ENCODE results near the gene PDE8A. TPM values are rescaled to one million over a fixed set of nuclear protein-coding genes. Genes with fewer than 3 reads are reported as not detected.
"Not testable (repeated sequence)": the region's sequence is repeated elsewhere in the genome, so short reads cannot be mapped to it uniquely, and the experiment has no call there.

Gene PDE8A
- total RNA-seq, 2 donors from 2014 or later, result 34.2 to 50.1 TPM

DNA sequence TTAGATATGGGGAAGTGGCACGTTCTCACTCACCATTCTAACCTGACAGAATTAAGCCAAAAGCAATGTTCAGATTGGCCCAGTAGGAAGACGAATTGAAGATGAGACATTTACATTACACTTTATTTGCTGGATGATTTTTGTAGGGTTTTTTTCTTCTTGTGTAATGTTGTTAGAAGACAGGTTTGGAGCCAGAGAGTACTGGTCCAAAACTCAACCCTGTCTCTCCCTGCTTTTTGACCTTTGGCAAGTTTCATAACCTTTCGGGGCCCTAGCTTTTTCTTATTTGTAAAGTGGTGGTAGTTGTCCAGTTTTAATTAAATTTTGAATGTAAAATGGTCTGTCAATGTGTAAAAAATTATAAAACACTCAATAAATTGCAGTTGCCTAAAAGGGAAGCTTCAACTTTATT, 29.5 kb downstream of the PDE8A start:
- 20 to 40% methylated on average over 3 of the region's 3 CpGs for WGBS, 2 donors
- no peaks in the 10 kb centered on the region for H3K36me3 ChIP-seq (replicated peaks in 1 of 2; ENCODE audit: insufficient read depth in 1 of 2, low read depth in 2 of 2)
- intact Hi-C loops (cut with DNase I), result no loop called here
- H3K27ac ChIP-seq, result peak overlapping the region in 3 of 4 donors; percentile 22 to 65 (median 51)
- no peak for DNase-seq
- ATAC-seq, result peak; percentile 7
- peaks cover 48% of the 10 kb centered on the region for H3K4me1 ChIP-seq
- H3K27me3 ChIP-seq, result no peaks in the 10 kb centered on the region
- TF ChIP-seq, protein P1, sequence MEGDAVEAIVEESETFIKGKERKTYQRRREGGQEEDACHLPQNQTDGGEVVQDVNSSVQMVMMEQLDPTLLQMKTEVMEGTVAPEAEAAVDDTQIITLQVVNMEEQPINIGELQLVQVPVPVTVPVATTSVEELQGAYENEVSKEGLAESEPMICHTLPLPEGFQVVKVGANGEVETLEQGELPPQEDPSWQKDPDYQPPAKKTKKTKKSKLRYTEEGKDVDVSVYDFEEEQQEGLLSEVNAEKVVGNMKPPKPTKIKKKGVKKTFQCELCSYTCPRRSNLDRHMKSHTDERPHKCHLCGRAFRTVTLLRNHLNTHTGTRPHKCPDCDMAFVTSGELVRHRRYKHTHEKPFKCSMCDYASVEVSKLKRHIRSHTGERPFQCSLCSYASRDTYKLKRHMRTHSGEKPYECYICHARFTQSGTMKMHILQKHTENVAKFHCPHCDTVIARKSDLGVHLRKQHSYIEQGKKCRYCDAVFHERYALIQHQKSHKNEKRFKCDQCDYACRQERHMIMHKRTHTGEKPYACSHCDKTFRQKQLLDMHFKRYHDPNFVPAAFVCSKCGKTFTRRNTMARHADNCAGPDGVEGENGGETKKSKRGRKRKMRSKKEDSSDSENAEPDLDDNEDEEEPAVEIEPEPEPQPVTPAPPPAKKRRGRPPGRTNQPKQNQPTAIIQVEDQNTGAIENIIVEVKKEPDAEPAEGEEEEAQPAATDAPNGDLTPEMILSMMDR (IDR thresholded peaks at IDR 0.05), result no peak
- no peak for TF ChIP-seq POLR2A (IDR thresholded peaks at IDR 0.05)
- no peaks in the 10 kb centered on the region for H3K9me3 ChIP-seq
- no peak overlapping the region for H3K4me3 ChIP-seq

DNA sequence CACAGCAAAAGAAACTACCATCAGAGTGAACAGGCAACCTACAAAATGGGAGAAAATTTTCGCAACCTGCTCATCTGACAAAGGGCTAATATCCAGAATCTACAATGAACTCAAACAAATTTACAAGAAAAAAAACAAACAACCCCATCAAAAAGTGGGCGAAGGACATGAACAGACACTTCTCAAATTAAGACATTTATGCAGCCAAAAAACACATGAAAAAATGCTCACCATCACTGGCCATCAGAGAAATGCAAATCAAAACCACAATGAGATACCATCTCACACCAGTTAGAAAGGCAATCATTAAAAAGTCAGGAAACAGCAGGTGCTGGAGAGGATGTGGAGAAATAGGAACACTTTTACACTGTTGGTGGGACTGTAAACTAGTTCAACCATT, 30.1 kb downstream of the PDE8A start:
- WGBS, 2 donors, result 90 to 100% methylated on average over 1 to 2 of the region's 2 CpGs
- peak overlapping the region in 1 of 4 donors; percentile 65 for H3K27ac ChIP-seq

DNA sequence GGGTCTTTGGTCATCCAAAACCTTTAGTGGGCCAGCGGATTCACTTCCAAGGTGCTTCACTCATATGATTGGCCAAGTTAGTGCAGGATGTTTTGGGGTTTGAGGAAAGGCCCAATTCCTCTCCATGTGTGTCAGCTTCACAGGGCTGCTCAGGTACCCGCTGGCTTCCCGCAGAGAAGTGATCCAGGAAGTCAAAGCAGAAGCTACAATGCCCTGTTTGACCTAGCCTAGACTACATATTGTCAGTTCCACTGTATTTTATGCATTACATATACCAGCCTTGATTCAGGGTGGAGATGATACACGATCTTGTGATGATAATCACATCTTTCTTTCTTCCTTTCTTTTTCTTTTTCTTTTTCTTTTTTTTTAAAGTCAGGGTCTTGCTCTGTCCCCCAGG, 32.1 kb downstream of the PDE8A start:
- no peak for ATAC-seq
- WGBS, 2 donors, result 94 to 97% methylated on average over 4 of the region's 4 CpGs
- Histone ChIP-seq H3K27ac (no peak overlapping the region), H3K27me3 (no peaks in the 10 kb centered on the region), H3K4me3 (no peak overlapping the region), H3K4me1 (peaks cover 27% of the 10 kb centered on the region), H3K36me3 (replicated peaks in 1 of 2; ENCODE audit: insufficient read depth in 1 of 2, low read depth in 2 of 2) (no peaks in the 10 kb centered on the region), H3K9me3 (no peaks in the 10 kb centered on the region)
- no peak for TF ChIP-seq POLR2A (IDR thresholded peaks at IDR 0.05)
- TF ChIP-seq, protein P1 (IDR thresholded peaks at IDR 0.05), result no peak
- intact Hi-C loops (cut with DNase I), result no loop called here
- DNase-seq, result no peak

More for the DNA sequence above, 30.1 kb downstream of the PDE8A start:
- intact Hi-C loops (cut with DNase I); ATAC-seq; H3K9me3 ChIP-seq; DNase-seq; H3K4me3 ChIP-seq; H3K36me3 ChIP-seq (replicated peaks in 1 of 2; ENCODE audit: insufficient read depth in 1 of 2, low read depth in 2 of 2); H3K27me3 ChIP-seq: not testable (repeated sequence)
- peaks cover 44% of the 10 kb centered on the region for H3K4me1 ChIP-seq

- WGBS, 2 donors, result 74 to 78% methylated on average over 6 of the region's 6 CpGs
These were observed 33.3 kb downstream of the PDE8A start for GRCh38 chr15:85014932-85015331.

GRCh38 chr15:85016275-85016674, 34.6 kb downstream of the PDE8A start:
- intact Hi-C loops (cut with DNase I), result no loop called here
- TF ChIP-seq, protein P1 (IDR thresholded peaks at IDR 0.05), result no peak
- Histone ChIP-seq H3K4me1 (peaks cover 2% of the 10 kb centered on the region), H3K4me3 (no peak overlapping the region), H3K9me3 (no peaks in the 10 kb centered on the region), H3K27me3 (no peaks in the 10 kb centered on the region), H3K27ac (no peak overlapping the region), H3K36me3 (replicated peaks in 1 of 2; ENCODE audit: insufficient read depth in 1 of 2, low read depth in 2 of 2) (no peaks in the 10 kb centered on the region)
- ATAC-seq (no peak), DNase-seq (no peak)

More at GRCh38 chr15:85014932-85015331, 33.3 kb downstream of the PDE8A start:
- intact Hi-C loops (cut with DNase I), result no loop called here
- Histone ChIP-seq H3K36me3 (replicated peaks in 1 of 2; ENCODE audit: insufficient read depth in 1 of 2, low read depth in 2 of 2) (no peaks in the 10 kb centered on the region), H3K4me1 (peaks cover 15% of the 10 kb centered on the region), H3K4me3 (no peak overlapping the region), H3K27me3 (no peaks in the 10 kb centered on the region), H3K9me3 (no peaks in the 10 kb centered on the region), H3K27ac (no peak overlapping the region)
- TF ChIP-seq POLR2A (IDR thresholded peaks at IDR 0.05), result no peak
- TF ChIP-seq, protein P1 (IDR thresholded peaks at IDR 0.05), result no peak
- no peak for DNase-seq
- no peak for ATAC-seq
